ENCODE results near the gene C1orf141.
"Not testable (repeated sequence)": the region's sequence is repeated elsewhere in the genome, so short reads cannot be mapped to it uniquely, and the experiment has no call there.

GRCh38 chr1:67067655-67068054 is 67.1 kb downstream of the C1orf141 start:
- not testable (repeated sequence) for TF ChIP-seq EZH2 (IDR thresholded peaks at IDR 0.05; ENCODE audit: insufficient read depth, poor library complexity, severe bottlenecking); EZH2phosphoT487 (IDR thresholded peaks at IDR 0.05; ENCODE audit: insufficient read depth, low read depth)
